ENCODE data around the gene RALGAPA2.

The RALGAPA2 gene

GRCh38 chr20:20603339-20603990 lies 109.0 kb downstream of the RALGAPA2 start:
- H3K9me3 ChIP-seq (ENCODE audit: control insufficient read depth in 2 of 2, low read length in 2 of 2) = no peaks in the 10 kb centered on the region
- H3K27me3 ChIP-seq (ENCODE audit: control insufficient read depth in 2 of 2, insufficient read depth in 2 of 2, low read length in 2 of 2) = no peaks in the 10 kb centered on the region
- H3K4me3 ChIP-seq (ENCODE audit: low read length in 2 of 2) = no peak overlapping the region
- H3K27ac ChIP-seq (ENCODE audit: low read depth in 2 of 2, low read length in 2 of 2) = no peak overlapping the region
- H3K9ac ChIP-seq (ENCODE audit: low read depth in 1 of 2, low read length in 2 of 2) = no peak overlapping the region
- H3K4me1 ChIP-seq (ENCODE audit: control insufficient read depth in 2 of 2, insufficient read depth in 2 of 2, low read length in 2 of 2) = no peaks in the 10 kb centered on the region
- H3K36me3 ChIP-seq (ENCODE audit: control insufficient read depth in 2 of 2, insufficient read depth in 2 of 2, low read length in 2 of 2) = peaks cover 22% of the 10 kb centered on the region in 2 donors

- H3K27ac ChIP-seq (ENCODE audit: low read depth in 2 of 2, low read length in 2 of 2) = no peak overlapping the region
- H3K9me3 ChIP-seq (ENCODE audit: control insufficient read depth in 2 of 2, low read length in 2 of 2) = no peaks in the 10 kb centered on the region
- H3K27me3 ChIP-seq (ENCODE audit: control insufficient read depth in 2 of 2, insufficient read depth in 2 of 2, low read length in 2 of 2) = no peaks in the 10 kb centered on the region
- H3K4me3 ChIP-seq (ENCODE audit: low read length in 2 of 2) = no peak overlapping the region
- no peaks in the 10 kb centered on the region for H3K4me1 ChIP-seq (ENCODE audit: control insufficient read depth in 2 of 2, insufficient read depth in 2 of 2, low read length in 2 of 2)
- H3K36me3 ChIP-seq (ENCODE audit: control insufficient read depth in 2 of 2, insufficient read depth in 2 of 2, low read length in 2 of 2) = peaks cover 13 to 14% of the 10 kb centered on the region in 2 donors
- H3K9ac ChIP-seq (ENCODE audit: low read depth in 1 of 2, low read length in 2 of 2) = no peak overlapping the region
Observed at GRCh38 chr20:20597966-20598365, 114.5 kb downstream of the RALGAPA2 start.

- Histone ChIP-seq H3K4me1 (ENCODE audit: control insufficient read depth in 2 of 2, insufficient read depth in 2 of 2, low read length in 2 of 2) (no peaks in the 10 kb centered on the region), H3K27me3 (ENCODE audit: control insufficient read depth in 2 of 2, insufficient read depth in 2 of 2, low read length in 2 of 2) (no peaks in the 10 kb centered on the region), H3K27ac (ENCODE audit: low read depth in 2 of 2, low read length in 2 of 2) (no peak overlapping the region), H3K36me3 (ENCODE audit: control insufficient read depth in 2 of 2, insufficient read depth in 2 of 2, low read length in 2 of 2) (peaks cover 14 to 17% of the 10 kb centered on the region in 2 donors), H3K9ac (ENCODE audit: low read depth in 1 of 2, low read length in 2 of 2) (no peak overlapping the region), H3K9me3 (ENCODE audit: control insufficient read depth in 2 of 2, low read length in 2 of 2) (no peaks in the 10 kb centered on the region), H3K4me3 (ENCODE audit: low read length in 2 of 2) (no peak overlapping the region)
Observed at GRCh38 chr20:20594171-20594530, 118.3 kb downstream of the RALGAPA2 start.

GRCh38 chr20:20593447-20594170 lies 118.8 kb downstream of the RALGAPA2 start:
- Histone ChIP-seq H3K9ac (ENCODE audit: low read depth in 1 of 2, low read length in 2 of 2) (no peak overlapping the region), H3K27me3 (ENCODE audit: control insufficient read depth in 2 of 2, insufficient read depth in 2 of 2, low read length in 2 of 2) (no peaks in the 10 kb centered on the region), H3K27ac (ENCODE audit: low read depth in 2 of 2, low read length in 2 of 2) (no peak overlapping the region), H3K4me1 (ENCODE audit: control insufficient read depth in 2 of 2, insufficient read depth in 2 of 2, low read length in 2 of 2) (no peaks in the 10 kb centered on the region), H3K36me3 (ENCODE audit: control insufficient read depth in 2 of 2, insufficient read depth in 2 of 2, low read length in 2 of 2) (peaks cover 14 to 21% of the 10 kb centered on the region in 2 donors), H3K4me3 (ENCODE audit: low read length in 2 of 2) (no peak overlapping the region), H3K9me3 (ENCODE audit: control insufficient read depth in 2 of 2, low read length in 2 of 2) (no peaks in the 10 kb centered on the region)

GRCh38 chr20:20585146-20585545 lies 127.3 kb downstream of the RALGAPA2 start:
- Histone ChIP-seq H3K4me3 (ENCODE audit: low read length in 2 of 2) (no peak overlapping the region), H3K36me3 (ENCODE audit: control insufficient read depth in 2 of 2, insufficient read depth in 2 of 2, low read length in 2 of 2) (peaks cover 33 to 57% of the 10 kb centered on the region in 2 donors), H3K27me3 (ENCODE audit: control insufficient read depth in 2 of 2, insufficient read depth in 2 of 2, low read length in 2 of 2) (no peaks in the 10 kb centered on the region), H3K9me3 (ENCODE audit: control insufficient read depth in 2 of 2, low read length in 2 of 2) (no peaks in the 10 kb centered on the region), H3K27ac (ENCODE audit: low read depth in 2 of 2, low read length in 2 of 2) (no peak overlapping the region), H3K9ac (ENCODE audit: low read depth in 1 of 2, low read length in 2 of 2) (no peak overlapping the region), H3K4me1 (ENCODE audit: control insufficient read depth in 2 of 2, insufficient read depth in 2 of 2, low read length in 2 of 2) (no peaks in the 10 kb centered on the region)

GRCh38 chr20:20582734-20583133 lies 129.7 kb downstream of the RALGAPA2 start:
- peaks cover 39 to 57% of the 10 kb centered on the region in 2 donors for H3K36me3 ChIP-seq (ENCODE audit: control insufficient read depth in 2 of 2, insufficient read depth in 2 of 2, low read length in 2 of 2)

GRCh38 chr20:20580139-20580538 lies 132.3 kb downstream of the RALGAPA2 start:
- peaks cover 48 to 50% of the 10 kb centered on the region in 2 donors for H3K36me3 ChIP-seq (ENCODE audit: control insufficient read depth in 2 of 2, insufficient read depth in 2 of 2, low read length in 2 of 2)
- no peaks in the 10 kb centered on the region for H3K27me3 ChIP-seq (ENCODE audit: control insufficient read depth in 2 of 2, insufficient read depth in 2 of 2, low read length in 2 of 2)
- H3K4me1 ChIP-seq (ENCODE audit: control insufficient read depth in 2 of 2, insufficient read depth in 2 of 2, low read length in 2 of 2) = no peaks in the 10 kb centered on the region
- H3K9ac ChIP-seq (ENCODE audit: low read depth in 1 of 2, low read length in 2 of 2) = no peak overlapping the region
- no peak overlapping the region for H3K4me3 ChIP-seq (ENCODE audit: low read length in 2 of 2)
- no peaks in the 10 kb centered on the region for H3K9me3 ChIP-seq (ENCODE audit: control insufficient read depth in 2 of 2, low read length in 2 of 2)
- H3K27ac ChIP-seq (ENCODE audit: low read depth in 2 of 2, low read length in 2 of 2) = no peak overlapping the region

More at GRCh38 chr20:20582734-20583133, 129.7 kb downstream of the RALGAPA2 start:
- Histone ChIP-seq H3K4me1 (ENCODE audit: control insufficient read depth in 2 of 2, insufficient read depth in 2 of 2, low read length in 2 of 2) (no peaks in the 10 kb centered on the region), H3K9me3 (ENCODE audit: control insufficient read depth in 2 of 2, low read length in 2 of 2) (no peaks in the 10 kb centered on the region), H3K27ac (ENCODE audit: low read depth in 2 of 2, low read length in 2 of 2) (no peak overlapping the region), H3K4me3 (ENCODE audit: low read length in 2 of 2) (no peak overlapping the region), H3K27me3 (ENCODE audit: control insufficient read depth in 2 of 2, insufficient read depth in 2 of 2, low read length in 2 of 2) (no peaks in the 10 kb centered on the region), H3K9ac (ENCODE audit: low read depth in 1 of 2, low read length in 2 of 2) (no peak overlapping the region)

- peaks cover 47 to 49% of the 10 kb centered on the region in 2 donors for H3K36me3 ChIP-seq (ENCODE audit: control insufficient read depth in 2 of 2, insufficient read depth in 2 of 2, low read length in 2 of 2)
- no peak overlapping the region for H3K27ac ChIP-seq (ENCODE audit: low read depth in 2 of 2, low read length in 2 of 2)
- H3K9ac ChIP-seq (ENCODE audit: low read depth in 1 of 2, low read length in 2 of 2) = no peak overlapping the region
- H3K4me1 ChIP-seq (ENCODE audit: control insufficient read depth in 2 of 2, insufficient read depth in 2 of 2, low read length in 2 of 2) = no peaks in the 10 kb centered on the region
- no peaks in the 10 kb centered on the region for H3K9me3 ChIP-seq (ENCODE audit: control insufficient read depth in 2 of 2, low read length in 2 of 2)
- no peak overlapping the region for H3K4me3 ChIP-seq (ENCODE audit: low read length in 2 of 2)
- H3K27me3 ChIP-seq (ENCODE audit: control insufficient read depth in 2 of 2, insufficient read depth in 2 of 2, low read length in 2 of 2) = no peaks in the 10 kb centered on the region
Observed at GRCh38 chr20:20578838-20579237, 133.6 kb downstream of the RALGAPA2 start.

- Histone ChIP-seq H3K27me3 (ENCODE audit: control insufficient read depth in 2 of 2, insufficient read depth in 2 of 2, low read length in 2 of 2) (no peaks in the 10 kb centered on the region), H3K27ac (ENCODE audit: low read depth in 2 of 2, low read length in 2 of 2) (no peak overlapping the region), H3K4me3 (ENCODE audit: low read length in 2 of 2) (no peak overlapping the region), H3K36me3 (ENCODE audit: control insufficient read depth in 2 of 2, insufficient read depth in 2 of 2, low read length in 2 of 2) (peaks cover 29 to 45% of the 10 kb centered on the region in 2 donors), H3K4me1 (ENCODE audit: control insufficient read depth in 2 of 2, insufficient read depth in 2 of 2, low read length in 2 of 2) (no peaks in the 10 kb centered on the region), H3K9me3 (ENCODE audit: control insufficient read depth in 2 of 2, low read length in 2 of 2) (no peaks in the 10 kb centered on the region), H3K9ac (ENCODE audit: low read depth in 1 of 2, low read length in 2 of 2) (no peak overlapping the region)
Observed at GRCh38 chr20:20573797-20574196, 138.6 kb downstream of the RALGAPA2 start.

- no peak overlapping the region for H3K9ac ChIP-seq (ENCODE audit: low read depth in 1 of 2, low read length in 2 of 2)
- H3K36me3 ChIP-seq (ENCODE audit: control insufficient read depth in 2 of 2, insufficient read depth in 2 of 2, low read length in 2 of 2) = peaks cover 26 to 32% of the 10 kb centered on the region in 2 donors
- no peaks in the 10 kb centered on the region for H3K9me3 ChIP-seq (ENCODE audit: control insufficient read depth in 2 of 2, low read length in 2 of 2)
Observed at GRCh38 chr20:20571068-20571780, 141.2 kb downstream of the RALGAPA2 start.

More at GRCh38 chr20:20571068-20571780, 141.2 kb downstream of the RALGAPA2 start:
- Histone ChIP-seq H3K27me3 (ENCODE audit: control insufficient read depth in 2 of 2, insufficient read depth in 2 of 2, low read length in 2 of 2) (no peaks in the 10 kb centered on the region), H3K27ac (ENCODE audit: low read depth in 2 of 2, low read length in 2 of 2) (no peak overlapping the region), H3K4me3 (ENCODE audit: low read length in 2 of 2) (no peak overlapping the region), H3K4me1 (ENCODE audit: control insufficient read depth in 2 of 2, insufficient read depth in 2 of 2, low read length in 2 of 2) (no peaks in the 10 kb centered on the region)
